Superior temporal gyrus (tissue), 1 donor: ENCODE results near the gene PRKAA1.

ENCODE experiments used
- DNase-seq: peaks from one replicate; pipeline ENCODE4 v3.0.0-alpha.2; 2016; ENCODE audit errors: extremely low spot score

Gene PRKAA1

GRCh38 chr5:40798012-40798800, at the start of gene PRKAA1:
TSS of gene PRKAA1 (minus strand) at chr5:40798374. CDS start at chr5:40798189, 185 bp downstream.
- DNase-seq, result peak; percentile 84

- no peak for DNase-seq
These were observed 49.4 kb upstream of the PRKAA1 start for GRCh38 chr5:40847525-40847924.

- no peak for DNase-seq
These were observed 48.2 kb upstream of the PRKAA1 start for GRCh38 chr5:40846371-40846770.

GRCh38 chr5:40844565-40844964, 46.4 kb upstream of the PRKAA1 start:
- DNase-seq, result no peak

- DNase-seq, result no peak
These were observed 44.2 kb upstream of the PRKAA1 start for GRCh38 chr5:40842351-40842750.

- DNase-seq, result no peak
These were observed 43.1 kb upstream of the PRKAA1 start, which contains the start of gene CARD6 for GRCh38 chr5:40841068-40841805. TSS of gene CARD6 (plus strand) at chr5:40841367. CDS start at chr5:40841383, 16 bp downstream.

GRCh38 chr5:40838086-40838485, 39.9 kb upstream of the PRKAA1 start:
- no peak for DNase-seq

GRCh38 chr5:40834849-40835787, 36.9 kb upstream of the PRKAA1 start, which contains the start of gene RPL37:
TSS of gene RPL37 (minus strand) at chr5:40835222. CDS start at chr5:40835185, 37 bp downstream.
- peak; percentile 99 for DNase-seq

- no peak for DNase-seq
These were observed 36.2 kb upstream of the PRKAA1 start for GRCh38 chr5:40834391-40834848.

- no peak for DNase-seq
These were observed 35.6 kb upstream of the PRKAA1 start for GRCh38 chr5:40833712-40834229.

GRCh38 chr5:40832345-40832744, 34.2 kb upstream of the PRKAA1 start:
- DNase-seq, result no peak

- DNase-seq, result no peak
These were observed 33.4 kb upstream of the PRKAA1 start for GRCh38 chr5:40831346-40832210.

GRCh38 chr5:40829748-40830533, 31.8 kb upstream of the PRKAA1 start:
- no peak for DNase-seq

- no peak for DNase-seq
These were observed 30.8 kb upstream of the PRKAA1 start for GRCh38 chr5:40828690-40829661.

GRCh38 chr5:40828021-40828631, 30.0 kb upstream of the PRKAA1 start:
- DNase-seq, result no peak

- no peak for DNase-seq
These were observed 29.2 kb upstream of the PRKAA1 start for GRCh38 chr5:40827188-40827977.
